Stimulated activated CD4-positive, alpha-beta T cell treated with anti-CD3 and anti-CD28 coated beads, Interleukin-4, amount 100 ng/mL, for 48 hours (primary cell): ENCODE measurements around the gene OTUD4.
"Not testable (repeated sequence)": the region's sequence is repeated elsewhere in the genome, so short reads cannot be mapped to it uniquely, and the experiment has no call there.

ENCODE experiments used
- DNase-seq, 2 donors: peaks; one replicate each; pipeline ENCODE4 v3.0.0-alpha.2; 2020; ENCODE audit warnings: low read depth in 2 of 2

OTUD4 gene

GRCh38 chr4:145179861-145180297, 510 bp downstream of the OTUD4 start:
- not testable (repeated sequence) for DNase-seq

- peak; percentile 67 to 75 for DNase-seq
Measured at GRCh38 chr4:145179281-145179860, 1.0 kb downstream of the OTUD4 start.

- DNase-seq, result no peak
Measured at GRCh38 chr4:145178740-145179280, 1.6 kb downstream of the OTUD4 start.

DNA sequence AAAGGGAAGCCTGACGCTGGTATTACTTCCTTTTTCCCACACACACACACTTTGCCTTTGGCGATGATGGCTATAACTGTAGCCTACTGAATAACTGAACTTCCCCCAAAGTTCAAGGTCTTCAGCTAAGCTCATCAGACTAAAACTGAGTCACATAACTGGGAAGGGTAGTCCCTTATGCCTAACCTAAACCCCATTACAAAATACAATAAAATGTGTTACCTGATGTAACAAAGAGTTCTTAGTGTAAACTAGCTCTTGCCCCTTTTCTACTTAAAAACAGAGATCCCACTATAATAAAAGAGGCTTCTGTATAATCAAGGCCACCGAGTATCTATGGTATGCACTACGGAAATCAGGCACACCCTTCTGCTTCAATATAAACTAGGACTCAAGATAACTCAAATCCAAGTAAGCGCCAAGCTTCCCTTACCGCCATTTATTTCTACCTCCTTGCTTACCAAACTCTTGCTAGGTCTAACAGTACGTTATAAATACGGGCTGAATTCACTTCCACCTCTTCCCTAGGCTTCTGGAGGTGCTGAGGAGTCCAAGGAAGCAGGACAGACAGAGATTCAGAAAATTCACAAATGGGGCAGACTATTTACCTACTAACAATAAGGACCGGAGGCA, 2.4 kb downstream of the OTUD4 start:
- no peak for DNase-seq

GRCh38 chr4:145177511-145177905, 2.9 kb downstream of the OTUD4 start:
- DNase-seq, result no peak

DNA sequence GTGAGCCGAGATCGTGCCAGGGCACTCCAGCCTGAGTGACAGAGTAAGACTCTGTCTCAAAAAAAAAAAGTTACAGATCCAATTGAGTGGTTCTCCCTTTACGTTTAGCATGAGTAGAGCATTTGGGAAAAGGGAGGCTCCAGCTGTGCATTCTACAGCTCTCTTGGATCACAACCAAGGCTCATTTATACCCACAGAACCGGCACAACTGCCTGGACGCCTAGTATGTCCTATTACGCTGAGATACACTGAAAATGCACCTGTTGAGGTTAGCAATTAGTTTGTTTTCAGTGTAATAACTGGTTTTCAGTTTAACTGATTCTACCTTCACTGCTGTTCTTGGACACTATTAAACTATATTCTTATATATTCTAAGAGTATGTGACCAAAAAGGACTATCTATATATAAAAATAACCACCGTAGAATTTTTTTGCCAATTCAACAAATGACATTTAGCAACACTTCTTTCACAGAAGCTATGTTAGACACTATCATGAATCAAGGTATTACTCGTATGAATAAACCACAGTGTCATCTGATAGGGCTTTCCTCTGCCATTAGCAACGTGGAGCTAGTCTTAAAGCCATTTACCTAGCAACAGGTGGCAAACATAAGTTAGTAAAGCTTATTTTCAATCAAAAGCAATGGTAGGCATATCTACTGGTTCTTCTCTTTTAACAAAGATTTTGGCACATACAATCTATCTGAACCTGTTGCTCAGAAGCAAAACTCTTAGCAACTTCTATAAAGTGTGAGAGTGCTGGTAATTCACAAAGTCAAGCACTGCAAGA, 3.6 kb downstream of the OTUD4 start:
- DNase-seq, result no peak

- no peak for DNase-seq
Measured at GRCh38 chr4:145171911-145172310, 8.5 kb downstream of the OTUD4 start.

DNA sequence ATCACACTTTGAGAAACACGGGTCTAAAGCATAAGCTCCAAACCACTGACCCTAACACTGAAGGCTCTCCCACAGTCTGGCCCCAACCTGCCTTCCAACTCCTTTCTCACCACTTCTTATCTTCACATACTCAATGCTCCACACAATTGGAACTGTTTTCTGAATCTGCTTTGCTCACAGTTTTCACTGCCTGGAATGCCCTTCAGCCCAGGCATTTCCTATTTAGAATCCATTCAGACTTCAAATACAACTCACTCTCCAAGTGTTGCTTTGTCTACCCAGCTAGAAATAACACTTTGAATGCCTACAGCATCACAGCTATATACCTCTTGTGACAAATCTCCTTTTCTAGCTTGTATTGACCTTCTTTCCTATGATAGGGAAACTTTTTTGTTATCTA, 10.2 kb downstream of the OTUD4 start:
- no peak for DNase-seq

DNA sequence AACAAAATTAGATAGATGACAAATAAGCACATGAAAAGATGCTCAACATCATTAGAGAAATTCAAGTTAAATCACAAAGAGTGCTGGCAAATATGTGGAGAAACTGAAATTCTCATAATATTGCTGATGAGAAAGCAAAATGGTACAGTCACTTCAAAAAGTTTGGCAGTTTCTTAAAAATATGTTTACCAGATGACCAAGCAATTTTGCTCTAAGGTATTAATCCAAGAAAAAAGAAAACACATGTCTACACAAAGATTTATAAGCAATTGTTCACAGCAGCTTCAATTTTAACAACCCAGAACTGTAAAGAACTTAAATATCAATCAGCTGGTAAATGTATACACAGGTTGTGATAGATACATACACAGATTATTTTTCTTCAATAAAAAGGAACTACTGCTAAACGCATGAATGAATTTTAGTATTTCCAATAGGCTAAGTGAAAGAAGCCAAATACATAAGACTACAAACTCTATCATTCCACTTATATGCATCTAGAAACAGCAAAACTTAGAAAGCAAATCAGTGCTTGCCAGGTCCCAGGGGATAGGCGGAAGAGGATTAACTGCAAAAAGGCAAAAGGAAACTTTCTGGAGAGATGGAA, 11.7 kb downstream of the OTUD4 start:
- DNase-seq, result no peak

DNA sequence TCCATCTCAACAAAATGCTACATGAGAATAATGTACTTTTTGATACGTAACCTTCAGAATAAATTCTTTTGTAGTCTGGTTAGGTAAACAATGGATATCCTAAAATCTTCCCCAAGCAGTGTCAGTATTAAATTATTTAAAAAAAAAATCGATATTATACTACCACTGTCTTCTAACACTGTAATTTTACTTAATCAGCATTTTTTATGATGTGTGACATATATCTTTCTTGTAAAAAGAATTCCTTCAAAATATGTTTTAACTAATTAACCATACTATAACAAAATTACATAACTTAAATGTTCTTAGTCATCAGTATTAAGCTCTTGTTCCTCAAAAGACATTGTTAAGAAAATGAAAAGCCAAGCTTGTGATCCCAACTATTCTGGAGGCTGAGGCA, 12.5 kb downstream of the OTUD4 start:
- DNase-seq, result no peak

DNA sequence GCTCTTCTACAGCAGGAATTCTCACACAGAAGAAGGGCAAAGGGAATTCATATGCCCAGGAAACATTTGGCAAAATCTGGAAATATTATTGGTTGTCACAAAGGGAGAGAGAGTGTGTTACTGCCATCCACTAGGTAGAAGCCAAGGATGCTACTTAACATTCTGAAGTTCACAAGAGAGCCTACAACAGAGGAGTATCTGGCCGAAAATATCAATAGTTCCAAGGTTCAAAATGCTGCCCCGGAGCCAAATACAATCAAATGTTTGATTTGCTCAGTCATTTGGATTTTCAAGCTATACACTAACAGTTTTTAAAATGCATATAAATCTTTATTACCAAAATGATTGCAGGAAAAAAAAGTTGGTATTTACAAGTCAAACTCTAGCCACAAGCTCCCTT, 18.8 kb downstream of the OTUD4 start:
- DNase-seq, result no peak

DNA sequence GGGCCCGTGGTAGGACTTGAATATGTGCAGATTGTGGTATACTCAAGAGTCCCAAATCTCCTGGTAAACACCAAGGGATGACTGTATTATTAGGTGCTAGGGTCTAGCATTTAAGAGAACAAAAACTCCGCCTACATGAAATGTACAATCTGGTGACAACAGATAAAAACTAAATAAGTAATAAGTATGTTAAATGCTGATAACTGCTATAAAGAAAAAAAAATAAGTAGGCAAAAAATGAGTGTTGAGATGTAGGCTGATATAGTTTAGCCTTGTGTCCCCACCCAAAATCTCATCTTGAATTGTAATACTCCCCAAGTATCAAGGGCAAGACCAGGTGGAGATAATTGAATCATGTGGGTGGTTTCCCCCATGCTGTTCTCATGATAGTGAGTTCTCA, 23.4 kb downstream of the OTUD4 start:
- no peak for DNase-seq

- DNase-seq, result no peak
Measured at GRCh38 chr4:145155268-145155870, 25.0 kb downstream of the OTUD4 start.

- DNase-seq, result no peak
Measured at GRCh38 chr4:145154573-145154972, 25.8 kb downstream of the OTUD4 start.

DNA sequence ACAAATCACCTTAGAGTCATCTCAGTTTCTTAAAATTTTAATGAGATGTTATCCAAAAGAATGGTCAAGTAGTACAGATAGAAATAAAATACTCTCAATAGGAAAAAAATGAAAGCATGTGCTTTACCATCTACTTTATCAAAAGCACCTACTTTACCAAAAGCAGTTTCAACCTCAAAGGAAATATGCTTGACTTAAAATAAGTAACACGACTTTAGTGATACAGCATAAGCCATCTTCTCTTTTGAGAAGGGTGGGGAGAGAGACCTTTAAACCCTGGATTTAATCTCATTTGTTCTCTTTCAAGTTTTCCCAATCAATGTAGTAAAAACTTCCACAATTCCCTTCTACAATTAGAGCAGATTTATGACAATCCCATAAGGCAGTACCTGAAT, 26.5 kb downstream of the OTUD4 start:
- no peak for DNase-seq

DNA sequence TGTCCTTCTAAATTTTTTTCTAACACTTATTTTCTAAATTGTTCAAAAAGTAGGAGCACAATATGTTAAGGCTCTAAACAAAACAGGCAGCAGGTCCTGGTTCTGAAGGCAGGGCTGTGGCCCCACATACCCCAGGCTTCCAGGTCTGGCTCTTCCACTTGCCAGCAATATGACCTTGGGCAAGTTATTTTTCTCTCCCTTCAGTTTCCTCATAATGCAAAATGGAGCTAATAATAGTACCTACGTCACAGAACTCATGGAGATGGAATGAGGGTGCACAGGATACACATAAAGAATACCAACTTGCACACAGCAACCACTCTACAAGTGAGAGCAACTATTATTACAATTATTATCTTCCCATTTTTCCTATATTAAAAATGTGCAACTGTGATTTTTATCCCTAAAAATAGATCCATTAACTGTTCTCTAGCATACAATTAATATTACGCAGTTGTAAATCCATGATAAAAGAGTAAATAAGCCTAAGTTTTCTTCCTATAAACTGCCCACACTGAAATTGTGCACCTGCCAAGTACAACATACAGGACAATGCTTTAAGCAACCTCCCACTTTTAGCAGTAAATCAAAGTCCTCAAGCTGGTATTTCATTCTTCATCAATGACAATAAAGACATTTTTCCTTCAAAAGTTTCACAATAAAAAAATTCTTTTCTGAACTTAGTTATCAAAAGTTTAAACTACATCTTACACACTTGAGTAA, 27.0 kb downstream of the OTUD4 start:
- no peak for DNase-seq

DNA sequence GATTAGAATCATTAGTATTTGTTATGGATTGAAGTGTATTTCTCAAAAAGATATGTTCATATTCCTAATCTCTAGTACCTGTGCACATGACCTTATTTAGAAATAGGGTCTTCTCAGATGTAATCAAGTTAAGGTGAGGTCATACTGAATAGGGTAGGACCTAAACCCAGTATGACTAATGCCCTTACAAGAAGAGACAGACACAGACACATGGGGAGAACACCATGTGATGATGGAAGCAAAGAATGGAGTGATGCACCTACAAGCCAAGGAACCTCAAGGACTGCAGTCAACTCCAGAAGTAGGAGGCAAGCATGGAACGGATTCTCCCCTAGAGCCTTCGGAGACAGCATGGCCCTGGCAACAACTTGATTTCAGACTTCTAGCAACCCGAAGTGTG, 31.4 kb downstream of the OTUD4 start:
- DNase-seq, result no peak

DNA sequence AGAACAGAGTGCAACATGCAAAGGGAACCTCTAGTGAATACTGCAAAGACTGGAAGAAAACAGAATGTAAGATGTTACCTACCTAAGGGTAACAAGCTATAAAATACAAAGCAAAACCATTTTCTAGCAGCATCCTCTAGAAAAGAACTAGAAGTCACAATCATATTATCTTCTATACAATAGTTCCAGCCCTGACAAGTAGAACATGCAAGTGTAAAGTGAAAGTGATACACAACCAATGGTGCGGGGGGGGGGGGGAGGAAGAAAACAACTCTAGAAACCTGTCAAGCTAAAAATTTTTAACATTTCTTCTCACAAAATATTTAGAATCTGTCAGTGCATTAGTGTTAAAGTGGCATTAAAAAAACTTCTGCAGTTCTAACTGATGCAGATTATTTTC, 44.2 kb downstream of the OTUD4 start:
- DNase-seq, result not testable (repeated sequence)

- DNase-seq, result peak in 1 of 2 donors; percentile 28
Measured at GRCh38 chr4:145132511-145133098, 47.8 kb downstream of the OTUD4 start.

DNA sequence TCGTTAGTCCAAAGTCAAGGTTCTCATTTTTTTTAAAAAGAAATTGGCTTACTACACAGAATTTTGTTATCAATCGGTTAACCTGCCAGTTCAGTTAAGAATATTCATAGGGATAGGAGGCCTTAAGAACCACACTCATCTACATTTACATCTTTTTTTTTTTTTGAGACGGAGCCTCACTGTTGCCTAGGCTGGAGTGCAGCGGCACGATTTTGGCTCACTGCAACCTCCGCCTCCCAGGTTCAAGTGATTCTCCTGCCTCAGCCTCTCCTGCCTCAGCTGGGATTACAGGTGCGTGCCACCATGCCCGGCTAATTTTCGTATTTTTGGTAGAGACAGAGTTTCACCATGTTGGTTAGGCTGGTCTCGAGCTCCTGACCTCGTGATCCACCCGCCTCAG, 48.5 kb downstream of the OTUD4 start:
- no peak for DNase-seq
